ENCODE results near the gene SDHAF1.
"Not testable (repeated sequence)": the region's sequence is repeated elsewhere in the genome, so short reads cannot be mapped to it uniquely, and the experiment has no call there.

Gene SDHAF1

GRCh38 chr19:35995048-35995993, at the start of gene SDHAF1:
Gene SDHAF1 (plus strand): TSS chr19:35995188. CDS start chr19:35995275, 87 bp downstream.
- peak; percentile 84 to 86 for DNase-seq (ENCODE audit: low read depth in 2 of 2)

GRCh38 chr19:35946203-35946602, 48.8 kb upstream of the SDHAF1 start:
- no peak for DNase-seq (ENCODE audit: low read depth in 2 of 2)

GRCh38 chr19:35949131-35949530, 45.9 kb upstream of the SDHAF1 start:
- DNase-seq (ENCODE audit: low read depth in 2 of 2): no peak

- DNase-seq (ENCODE audit: low read depth in 2 of 2): no peak
Observed at GRCh38 chr19:35955881-35956634, 38.9 kb upstream of the SDHAF1 start.

- DNase-seq (ENCODE audit: low read depth in 2 of 2): not testable (repeated sequence)
Observed at GRCh38 chr19:35957411-35957810, 37.6 kb upstream of the SDHAF1 start.

GRCh38 chr19:35958660-35959039, 36.3 kb upstream of the SDHAF1 start:
- DNase-seq (ENCODE audit: low read depth in 2 of 2): no peak

- peak; percentile 57 for DNase-seq (ENCODE audit: low read depth in 2 of 2)
Observed at GRCh38 chr19:35959040-35959967, 35.7 kb upstream of the SDHAF1 start.

GRCh38 chr19:35959968-35960320, 35.0 kb upstream of the SDHAF1 start:
- no peak for DNase-seq (ENCODE audit: low read depth in 2 of 2)

GRCh38 chr19:35960432-35960972, 34.5 kb upstream of the SDHAF1 start:
- no peak for DNase-seq (ENCODE audit: low read depth in 2 of 2)

- DNase-seq (ENCODE audit: low read depth in 2 of 2): no peak
Observed at GRCh38 chr19:35963514-35963913, 31.5 kb upstream of the SDHAF1 start.

GRCh38 chr19:35966771-35967170, 28.2 kb upstream of the SDHAF1 start:
- no peak for DNase-seq (ENCODE audit: low read depth in 2 of 2)

GRCh38 chr19:35973487-35973886, 21.5 kb upstream of the SDHAF1 start:
- no peak for DNase-seq (ENCODE audit: low read depth in 2 of 2)

GRCh38 chr19:35975608-35976214, 19.3 kb upstream of the SDHAF1 start:
- DNase-seq (ENCODE audit: low read depth in 2 of 2): no peak

- DNase-seq (ENCODE audit: low read depth in 2 of 2): no peak
Observed at GRCh38 chr19:35977446-35978222, 17.4 kb upstream of the SDHAF1 start.

- no peak for DNase-seq (ENCODE audit: low read depth in 2 of 2)
Observed at GRCh38 chr19:35978271-35978670, 16.7 kb upstream of the SDHAF1 start.

- no peak for DNase-seq (ENCODE audit: low read depth in 2 of 2)
Observed at GRCh38 chr19:35978832-35979365, 16.1 kb upstream of the SDHAF1 start.

- not testable (repeated sequence) for DNase-seq (ENCODE audit: low read depth in 2 of 2)
Observed at GRCh38 chr19:35980997-35981396, 14.0 kb upstream of the SDHAF1 start.

GRCh38 chr19:35983177-35983576, 11.8 kb upstream of the SDHAF1 start:
- no peak for DNase-seq (ENCODE audit: low read depth in 2 of 2)

- DNase-seq (ENCODE audit: low read depth in 2 of 2): no peak
Observed at GRCh38 chr19:35986111-35986510, 8.9 kb upstream of the SDHAF1 start.

Data from stimulated activated CD8-positive, alpha-beta memory T cell treated with anti-CD3 and anti-CD28 coated beads, Interleukin-7, amount 100 ng/mL, for 1 hour (primary cell).